ENCODE measurements around the gene VOPP1. TPM values are rescaled to one million over a fixed set of nuclear protein-coding genes. Genes with fewer than 3 reads are reported as not detected.
A peak's percentile ranks its signal among the peaks of the same experiment; 100 is the strongest.

Gene VOPP1
- total RNA-seq, 4 donors from 2014 or later, result 23.7 to 42.1 (median 37.5) TPM

DNA sequence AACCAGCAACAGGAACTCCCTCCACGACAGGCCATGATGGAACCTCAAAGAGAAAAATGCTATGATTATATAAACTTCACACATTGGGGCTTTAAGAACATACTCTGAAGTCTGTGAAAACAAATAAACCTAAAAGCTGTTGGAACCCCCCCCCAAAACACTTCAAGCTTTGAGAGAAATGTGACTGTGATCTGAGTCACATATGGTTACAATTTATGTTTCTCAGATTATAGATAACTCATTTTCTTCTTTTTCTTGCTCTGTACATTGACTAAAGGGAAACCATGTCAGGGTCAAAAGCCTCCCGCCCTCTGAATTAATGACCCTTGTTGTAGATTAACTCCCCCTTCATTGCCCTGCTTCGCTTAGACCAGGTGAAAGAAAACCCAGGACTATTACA, 15.8 kb downstream of the VOPP1 start:
- 89% methylated on average over 3 of the region's 3 CpGs for WGBS
- no peak for DNase-seq (ENCODE audit: extremely low spot score)
- intact Hi-C loops (cut with DNase I), result no loop called here

DNA sequence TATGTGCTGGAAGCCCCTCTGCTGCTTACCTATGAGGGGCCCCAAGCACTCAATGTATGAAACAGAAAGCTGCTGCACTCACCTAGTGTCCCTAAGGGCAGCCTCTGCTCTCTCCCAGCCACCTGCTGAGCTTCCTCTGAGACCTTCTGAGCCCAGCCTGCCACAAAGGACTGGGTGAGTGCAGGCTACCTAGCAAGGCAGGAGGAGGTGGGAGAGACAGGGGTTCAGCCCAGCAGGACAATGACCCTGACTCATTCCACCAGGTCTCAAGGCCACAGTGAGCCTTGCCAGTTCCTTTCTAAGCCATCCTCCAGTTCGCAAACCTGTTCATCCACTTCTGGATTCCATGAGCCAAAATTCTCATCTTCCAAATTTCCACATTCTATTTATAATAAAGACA, 16.3 kb downstream of the VOPP1 start:
- Histone ChIP-seq H3K27me3 (no peaks in the 10 kb centered on the region), H3K9me3 (no peaks in the 10 kb centered on the region), H3K4me3 (no peak overlapping the region), H3K36me3 (no peaks in the 10 kb centered on the region), H3K27ac (replicated peaks in 1 of 4) (no peak overlapping the region), H3K4me1 (peaks cover 30 to 48% (median 40%) of the 10 kb centered on the region in 4 donors)
- TF ChIP-seq POLR2A (IDR thresholded peaks at IDR 0.05; ENCODE audit: low read depth) (no peak), POLR2AphosphoS5 (IDR thresholded peaks at IDR 0.05) (no peak), EP300 (IDR thresholded peaks at IDR 0.05) (no peak)
- TF ChIP-seq, protein P1, sequence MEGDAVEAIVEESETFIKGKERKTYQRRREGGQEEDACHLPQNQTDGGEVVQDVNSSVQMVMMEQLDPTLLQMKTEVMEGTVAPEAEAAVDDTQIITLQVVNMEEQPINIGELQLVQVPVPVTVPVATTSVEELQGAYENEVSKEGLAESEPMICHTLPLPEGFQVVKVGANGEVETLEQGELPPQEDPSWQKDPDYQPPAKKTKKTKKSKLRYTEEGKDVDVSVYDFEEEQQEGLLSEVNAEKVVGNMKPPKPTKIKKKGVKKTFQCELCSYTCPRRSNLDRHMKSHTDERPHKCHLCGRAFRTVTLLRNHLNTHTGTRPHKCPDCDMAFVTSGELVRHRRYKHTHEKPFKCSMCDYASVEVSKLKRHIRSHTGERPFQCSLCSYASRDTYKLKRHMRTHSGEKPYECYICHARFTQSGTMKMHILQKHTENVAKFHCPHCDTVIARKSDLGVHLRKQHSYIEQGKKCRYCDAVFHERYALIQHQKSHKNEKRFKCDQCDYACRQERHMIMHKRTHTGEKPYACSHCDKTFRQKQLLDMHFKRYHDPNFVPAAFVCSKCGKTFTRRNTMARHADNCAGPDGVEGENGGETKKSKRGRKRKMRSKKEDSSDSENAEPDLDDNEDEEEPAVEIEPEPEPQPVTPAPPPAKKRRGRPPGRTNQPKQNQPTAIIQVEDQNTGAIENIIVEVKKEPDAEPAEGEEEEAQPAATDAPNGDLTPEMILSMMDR (IDR thresholded peaks at IDR 0.05), result no peak
- DNase-seq (ENCODE audit: extremely low spot score), result no peak
- 96% methylated on average over 1 of the region's 1 CpG for WGBS
- intact Hi-C loops (cut with DNase I), result no loop called here

More for the DNA sequence above, 15.8 kb downstream of the VOPP1 start:
- no peak overlapping the region for H3K4me3 ChIP-seq
- no peaks in the 10 kb centered on the region for H3K27me3 ChIP-seq
- TF ChIP-seq, protein P1 (IDR thresholded peaks at IDR 0.05), result no peak
- TF ChIP-seq POLR2A (IDR thresholded peaks at IDR 0.05; ENCODE audit: low read depth) (no peak), POLR2AphosphoS5 (IDR thresholded peaks at IDR 0.05) (no peak), EP300 (IDR thresholded peaks at IDR 0.05) (no peak)
- H3K4me1 ChIP-seq, result peaks cover 29 to 48% (median 40%) of the 10 kb centered on the region in 4 donors
- H3K27ac ChIP-seq (replicated peaks in 1 of 4), result no peak overlapping the region
- H3K9me3 ChIP-seq, result no peaks in the 10 kb centered on the region
- H3K36me3 ChIP-seq, result no peaks in the 10 kb centered on the region

DNA sequence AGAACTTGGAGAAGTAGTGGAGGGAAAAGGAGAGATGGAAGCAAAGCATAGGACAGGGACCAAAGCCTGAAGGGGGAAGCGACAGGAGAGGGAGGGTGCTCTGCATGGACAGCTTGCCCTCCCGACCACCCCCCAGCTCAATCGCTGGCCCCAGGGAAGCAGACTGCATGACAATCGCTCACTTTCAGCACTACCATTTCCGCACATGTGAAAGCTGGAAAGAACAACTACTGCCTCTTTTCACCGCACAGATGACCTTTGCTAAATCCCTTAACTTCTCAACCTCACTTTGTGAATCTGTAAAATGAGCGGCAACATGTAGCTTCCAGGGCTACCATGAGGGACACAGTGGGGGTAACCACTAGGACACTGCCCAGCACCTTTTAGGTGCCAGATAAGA, 17.1 kb downstream of the VOPP1 start:
- Histone ChIP-seq H3K4me3 (no peak overlapping the region), H3K27me3 (no peaks in the 10 kb centered on the region), H3K36me3 (no peaks in the 10 kb centered on the region), H3K4me1 (peaks cover 30 to 48% (median 40%) of the 10 kb centered on the region in 4 donors), H3K9me3 (no peaks in the 10 kb centered on the region), H3K27ac (replicated peaks in 1 of 4) (no peak overlapping the region)
- WGBS, result 84% methylated on average over 7 of the region's 7 CpGs
- TF ChIP-seq POLR2A (IDR thresholded peaks at IDR 0.05; ENCODE audit: low read depth) (no peak), POLR2AphosphoS5 (IDR thresholded peaks at IDR 0.05) (no peak), EP300 (IDR thresholded peaks at IDR 0.05) (no peak)
- TF ChIP-seq, protein P1 (IDR thresholded peaks at IDR 0.05), result no peak
- DNase-seq (ENCODE audit: extremely low spot score), result no peak
- intact Hi-C loops (cut with DNase I), result no loop called here

DNA sequence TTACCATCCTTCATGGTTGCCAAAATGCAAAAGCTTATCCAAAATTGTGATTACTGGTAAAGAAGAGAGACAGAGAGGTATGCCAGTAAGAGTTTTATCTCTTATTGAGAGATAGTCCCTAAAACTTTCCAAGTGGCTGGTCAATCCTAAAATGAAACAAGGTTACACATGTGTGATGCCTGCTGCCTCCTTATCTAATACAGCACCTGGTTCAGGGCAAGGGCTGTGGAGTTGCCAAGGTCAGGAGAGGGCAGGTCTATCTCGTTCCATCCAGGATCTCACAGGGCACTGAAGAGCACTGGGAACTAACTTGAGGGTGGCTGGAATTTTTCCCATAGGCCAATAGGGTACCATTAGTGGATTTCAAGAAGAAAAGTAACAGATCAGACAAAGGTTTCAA, 18.3 kb downstream of the VOPP1 start:
- no peaks in the 10 kb centered on the region for H3K27me3 ChIP-seq
- H3K36me3 ChIP-seq, result no peaks in the 10 kb centered on the region
- no peak overlapping the region for H3K4me3 ChIP-seq
- H3K4me1 ChIP-seq, result peaks cover 30 to 46% (median 37%) of the 10 kb centered on the region in 4 donors
- no peak for TF ChIP-seq POLR2AphosphoS5 (IDR thresholded peaks at IDR 0.05)
- peak overlapping the region in 1 of 4 donors; percentile 0 for H3K27ac ChIP-seq (replicated peaks in 1 of 4)
- DNase-seq (ENCODE audit: extremely low spot score), result no peak
- 50% methylated on average over 1 of the region's 1 CpG for WGBS
- intact Hi-C loops (cut with DNase I), result no loop called here
- H3K9me3 ChIP-seq, result no peaks in the 10 kb centered on the region

DNA sequence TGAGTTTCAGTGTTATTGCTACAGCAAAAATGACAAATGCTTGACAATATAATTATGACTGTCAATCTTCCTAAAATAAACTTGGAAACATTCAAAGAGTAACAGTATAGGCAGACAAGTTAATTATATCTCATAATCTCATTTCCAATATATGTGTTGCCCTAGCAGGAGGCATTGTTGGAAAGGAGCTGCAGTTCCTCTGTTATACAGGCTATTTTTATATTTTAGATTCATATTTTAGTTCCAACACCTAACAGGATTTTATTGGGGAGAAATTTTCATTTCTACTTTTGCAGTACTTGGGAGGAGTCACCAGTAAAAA, 19.3 kb downstream of the VOPP1 start:
- Histone ChIP-seq H3K9me3 (no peaks in the 10 kb centered on the region), H3K36me3 (no peaks in the 10 kb centered on the region), H3K27ac (replicated peaks in 1 of 4) (peak overlapping the region; percentile 28 to 75 (median 61)), H3K4me1 (peaks cover 33 to 57% (median 37%) of the 10 kb centered on the region in 4 donors), H3K4me3 (peak overlapping the region in 1 of 4 donors; percentile 25), H3K27me3 (no peaks in the 10 kb centered on the region)
- intact Hi-C loops (cut with DNase I), result no loop called here
- TF ChIP-seq, protein P1 (IDR thresholded peaks at IDR 0.05), result no peak
- TF ChIP-seq POLR2A (IDR thresholded peaks at IDR 0.05; ENCODE audit: low read depth) (no peak), POLR2AphosphoS5 (IDR thresholded peaks at IDR 0.05) (no peak), EP300 (IDR thresholded peaks at IDR 0.05) (no peak)
- DNase-seq (ENCODE audit: extremely low spot score), result no peak
